Activated T-cell treated with anti-CD3 and anti-CD28 coated beads, Interleukin-2, amount 50 U/mL, for 24 hours (primary cell): ENCODE results near the gene UFD1.

Experiments used
- DNase-seq: peaks from one replicate; pipeline ENCODE4 v3.0.0-alpha.2; 2020
- H3K27ac Mint-ChIP-seq: 2 replicates; pipeline ENCODE4 v1.8.0; 2020; ENCODE audit warnings: mild to moderate bottlenecking, mixed read lengths
- H3K27me3 Mint-ChIP-seq: 2 replicates; pipeline ENCODE4 v1.8.0; 2020; ENCODE audit warnings: mixed read lengths
- H3K36me3 Mint-ChIP-seq: 2 replicates; pipeline ENCODE4 v1.8.0; 2020; ENCODE audit warnings: low read depth, mixed read lengths
- H3K4me1 Mint-ChIP-seq: 2 replicates; pipeline ENCODE4 v1.8.0; 2020; ENCODE audit warnings: low read depth, mixed read lengths
- H3K4me3 Mint-ChIP-seq: 2 replicates; pipeline ENCODE4 v1.8.0; 2020; ENCODE audit warnings: mild to moderate bottlenecking, moderate library complexity, mixed read lengths
- H3K9me3 Mint-ChIP-seq: 2 replicates; pipeline ENCODE4 v1.8.0; 2020; ENCODE audit warnings: mixed read lengths

Gene UFD1

GRCh38 chr22:19405652-19406051, 73.3 kb downstream of the UFD1 start:
- Mint-ChIP-seq H3K27me3 (no peaks in the 10 kb centered on the region), H3K9me3 (no peaks in the 10 kb centered on the region), H3K4me3 (no peak overlapping the region), H3K27ac (no peak overlapping the region), H3K36me3 (peaks cover 90% of the 10 kb centered on the region), H3K4me1 (no peaks in the 10 kb centered on the region)
- no peak for DNase-seq

- H3K4me3 Mint-ChIP-seq, result no peak overlapping the region
- peaks cover 90% of the 10 kb centered on the region for H3K36me3 Mint-ChIP-seq
- no peak overlapping the region for H3K27ac Mint-ChIP-seq
- DNase-seq, result no peak
- no peaks in the 10 kb centered on the region for H3K4me1 Mint-ChIP-seq
- no peaks in the 10 kb centered on the region for H3K27me3 Mint-ChIP-seq
- H3K9me3 Mint-ChIP-seq, result no peaks in the 10 kb centered on the region
Observed at GRCh38 chr22:19405133-19405532, 73.9 kb downstream of the UFD1 start.

GRCh38 chr22:19404676-19405075, 74.3 kb downstream of the UFD1 start:
- peaks cover 88% of the 10 kb centered on the region for H3K36me3 Mint-ChIP-seq

DNA sequence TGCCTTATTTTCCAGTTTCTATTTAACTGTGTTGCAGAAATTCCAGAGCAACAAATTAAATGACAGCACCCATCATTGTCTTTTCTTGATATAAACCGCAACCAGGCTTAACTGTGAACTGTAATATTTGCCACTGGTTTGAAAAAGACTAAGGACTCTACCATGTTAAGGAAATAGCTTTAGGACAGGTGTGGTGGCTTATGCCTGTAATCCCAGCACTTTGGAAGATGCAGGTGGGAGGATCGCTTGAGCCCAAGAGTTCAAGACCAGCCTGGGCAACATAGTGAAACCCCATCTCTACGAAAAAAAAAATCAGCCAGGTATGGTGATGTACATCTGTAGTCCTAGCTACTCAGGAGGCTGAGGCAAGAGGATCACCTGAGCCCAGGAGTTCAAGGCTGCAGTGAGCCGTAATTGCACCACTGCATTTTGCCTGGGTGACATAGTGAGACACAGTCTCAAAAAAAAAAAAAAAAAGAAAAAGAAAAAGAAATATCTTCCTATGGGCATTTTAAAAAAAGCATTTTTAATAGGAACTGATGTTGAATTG, 76.3 kb downstream of the UFD1 start:
- no peaks in the 10 kb centered on the region for H3K4me1 Mint-ChIP-seq
- no peak overlapping the region for H3K4me3 Mint-ChIP-seq
- no peak for DNase-seq
- H3K27ac Mint-ChIP-seq, result no peak overlapping the region
- H3K27me3 Mint-ChIP-seq, result no peaks in the 10 kb centered on the region
- peaks cover 85% of the 10 kb centered on the region for H3K36me3 Mint-ChIP-seq
- H3K9me3 Mint-ChIP-seq, result no peaks in the 10 kb centered on the region

More at GRCh38 chr22:19404676-19405075, 74.3 kb downstream of the UFD1 start:
- Mint-ChIP-seq H3K4me1 (no peaks in the 10 kb centered on the region), H3K27me3 (no peaks in the 10 kb centered on the region), H3K9me3 (no peaks in the 10 kb centered on the region), H3K27ac (peak overlapping the region; percentile 3), H3K4me3 (no peak overlapping the region)
- no peak for DNase-seq

GRCh38 chr22:19401483-19401882, 77.5 kb downstream of the UFD1 start:
- no peak for DNase-seq
- no peak overlapping the region for H3K4me3 Mint-ChIP-seq
- peaks cover 85% of the 10 kb centered on the region for H3K36me3 Mint-ChIP-seq
- H3K27ac Mint-ChIP-seq, result no peak overlapping the region
- no peaks in the 10 kb centered on the region for H3K9me3 Mint-ChIP-seq
- no peaks in the 10 kb centered on the region for H3K27me3 Mint-ChIP-seq
- H3K4me1 Mint-ChIP-seq, result no peaks in the 10 kb centered on the region

- DNase-seq, result no peak
- H3K27ac Mint-ChIP-seq, result no peak overlapping the region
- H3K27me3 Mint-ChIP-seq, result no peaks in the 10 kb centered on the region
- no peaks in the 10 kb centered on the region for H3K4me1 Mint-ChIP-seq
- no peaks in the 10 kb centered on the region for H3K9me3 Mint-ChIP-seq
- H3K36me3 Mint-ChIP-seq, result peaks cover 84% of the 10 kb centered on the region
- H3K4me3 Mint-ChIP-seq, result no peak overlapping the region
Observed at GRCh38 chr22:19400881-19401280, 78.1 kb downstream of the UFD1 start.
